Activated T-cell treated with anti-CD3 and anti-CD28 coated beads for 4 hours (primary cell): ENCODE data around the gene HSF2BP.
"Not testable (repeated sequence)": the region's sequence is repeated elsewhere in the genome, so short reads cannot be mapped to it uniquely, and the experiment has no call there.

ENCODE experiments used
- DNase-seq: peaks from one replicate; pipeline ENCODE4 v3.0.0-alpha.2; 2020

The HSF2BP gene

GRCh38 chr21:43513023-43513422 lies 146.3 kb downstream of the HSF2BP start:
- not testable (repeated sequence) for DNase-seq

- DNase-seq, result not testable (repeated sequence)
Measured at GRCh38 chr21:43511209-43511608, 148.1 kb downstream of the HSF2BP start.

GRCh38 chr21:43510669-43511068 lies 148.6 kb downstream of the HSF2BP start:
- DNase-seq, result not testable (repeated sequence)

GRCh38 chr21:43503892-43504291 lies 155.4 kb downstream of the HSF2BP start:
- not testable (repeated sequence) for DNase-seq

- DNase-seq, result not testable (repeated sequence)
Measured at GRCh38 chr21:43503075-43503750, 156.1 kb downstream of the HSF2BP start.

- DNase-seq, result not testable (repeated sequence)
Measured at GRCh38 chr21:43502407-43503071, 156.7 kb downstream of the HSF2BP start.

GRCh38 chr21:43498924-43499323 lies 160.4 kb downstream of the HSF2BP start:
- not testable (repeated sequence) for DNase-seq

- DNase-seq, result not testable (repeated sequence)
Measured at GRCh38 chr21:43498065-43498464, 161.2 kb downstream of the HSF2BP start.

GRCh38 chr21:43494279-43495012 lies 164.8 kb downstream of the HSF2BP start:
- not testable (repeated sequence) for DNase-seq

GRCh38 chr21:43493471-43493870 lies 165.8 kb downstream of the HSF2BP start:
- DNase-seq, result not testable (repeated sequence)

- DNase-seq, result not testable (repeated sequence)
Measured at GRCh38 chr21:43488235-43488634, 171.1 kb downstream of the HSF2BP start.

GRCh38 chr21:43486051-43486450 lies 173.2 kb downstream of the HSF2BP start:
- DNase-seq, result not testable (repeated sequence)

GRCh38 chr21:43485016-43485415 lies 174.3 kb downstream of the HSF2BP start:
- not testable (repeated sequence) for DNase-seq

- DNase-seq, result not testable (repeated sequence)
Measured at GRCh38 chr21:43479197-43479596, 180.1 kb downstream of the HSF2BP start.
